Stimulated activated CD4-positive, alpha-beta T cell treated with anti-CD3 and anti-CD28 coated beads, Interleukin-1b, Interleukin-23, amount 100 ng/mL, for 48 hours (primary cell): ENCODE data around the gene NOS2.

Experiments used
- DNase-seq: peaks from one replicate; pipeline ENCODE4 v3.0.0-alpha.2; 2020

The NOS2 gene

GRCh38 chr17:27818401-27819105, 18.2 kb upstream of the NOS2 start:
- DNase-seq, result no peak

GRCh38 chr17:27817731-27818130, 17.4 kb upstream of the NOS2 start:
- DNase-seq, result no peak

GRCh38 chr17:27816946-27817345, 16.6 kb upstream of the NOS2 start:
- no peak for DNase-seq

GRCh38 chr17:27811961-27812360, 11.6 kb upstream of the NOS2 start:
- no peak for DNase-seq

GRCh38 chr17:27810902-27811557, 10.7 kb upstream of the NOS2 start:
- DNase-seq, result no peak

DNA sequence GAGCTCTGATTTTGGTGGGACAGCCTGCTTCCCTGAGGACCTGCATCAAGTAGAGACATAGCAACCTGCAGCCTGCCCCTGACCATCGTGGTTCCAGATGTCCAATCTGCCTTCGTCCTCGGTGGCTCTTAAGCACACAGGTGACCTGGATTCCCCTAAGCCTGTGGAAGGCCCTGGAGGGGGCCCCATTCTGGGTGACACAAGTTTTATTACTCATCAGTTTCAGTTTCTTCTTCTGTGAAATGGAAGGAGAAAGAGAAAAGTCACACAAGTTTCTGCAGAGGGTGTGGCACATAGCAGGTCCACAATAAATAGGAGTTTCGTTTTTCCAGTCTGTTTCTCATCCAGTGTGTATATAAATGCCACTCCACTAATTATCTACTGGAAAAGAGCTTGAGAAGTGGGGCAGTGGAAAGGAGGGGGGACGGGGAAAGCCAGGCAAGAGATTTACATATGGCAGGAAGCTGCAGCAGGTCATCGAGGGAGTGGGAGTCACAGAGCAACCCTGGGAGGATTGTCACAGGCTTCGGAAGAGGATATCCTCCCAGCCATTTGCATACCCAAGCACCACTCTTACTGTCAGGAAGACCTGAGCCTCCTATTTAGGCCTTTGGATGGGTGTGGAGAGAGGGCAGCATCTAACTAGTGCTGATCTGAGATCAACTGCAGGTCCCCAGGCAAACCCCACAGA, 10.0 kb upstream of the NOS2 start:
- DNase-seq, result peak; percentile 62

GRCh38 chr17:27809555-27809954, 9.2 kb upstream of the NOS2 start:
- no peak for DNase-seq

DNA sequence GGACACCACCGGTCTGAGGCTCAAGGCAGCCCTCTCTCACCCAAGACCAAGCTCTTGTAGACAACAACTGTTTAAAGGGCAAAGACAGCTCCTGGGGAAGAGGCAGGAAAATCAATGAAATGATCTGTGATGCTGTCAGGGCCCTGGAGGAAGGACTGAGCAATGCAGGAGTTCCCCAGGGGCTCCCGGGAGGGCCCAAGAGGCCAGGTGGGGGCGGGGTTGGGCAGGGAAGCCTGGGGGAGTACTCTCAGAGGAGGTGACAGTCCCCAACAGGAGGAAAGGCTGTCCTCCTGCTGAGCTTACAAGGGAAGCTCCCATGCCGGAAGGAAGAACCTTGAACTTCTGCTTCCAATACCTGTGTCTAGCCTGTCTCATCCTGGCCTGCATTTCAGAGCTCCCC, 8.3 kb upstream of the NOS2 start:
- DNase-seq, result peak; percentile 13

- peak; percentile 70 for DNase-seq
These were observed 7.5 kb upstream of the NOS2 start for GRCh38 chr17:27807567-27808470.

- peak; percentile 80 for DNase-seq
These were observed 5.3 kb upstream of the NOS2 start for GRCh38 chr17:27805520-27806146.

- DNase-seq, result no peak
These were observed 3.8 kb upstream of the NOS2 start for GRCh38 chr17:27804113-27804512.

GRCh38 chr17:27802962-27803680, 2.8 kb upstream of the NOS2 start:
- no peak for DNase-seq

DNA sequence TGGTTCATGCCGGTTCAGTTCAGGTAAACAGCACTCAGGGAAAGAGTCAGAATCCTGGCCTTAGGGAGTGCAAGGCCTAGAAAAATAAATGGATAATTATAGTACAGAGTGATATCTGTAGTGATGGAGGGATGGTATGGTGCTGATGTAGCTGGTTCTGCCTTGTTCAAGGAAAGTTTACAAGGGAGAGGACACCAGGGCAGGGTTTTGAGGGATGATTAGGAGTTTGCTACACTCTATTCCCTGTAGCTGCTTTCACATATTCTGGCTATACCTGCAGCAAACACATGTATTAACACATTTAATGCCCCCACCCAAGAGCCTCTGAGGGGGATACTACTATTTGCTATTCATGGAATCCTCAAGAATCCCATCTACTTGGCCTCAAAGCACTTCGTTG, 1.7 kb upstream of the NOS2 start:
- DNase-seq, result no peak

GRCh38 chr17:27798376-27798775, 2.0 kb downstream of the NOS2 start:
- no peak for DNase-seq

- no peak for DNase-seq
These were observed 2.8 kb downstream of the NOS2 start for GRCh38 chr17:27797390-27798091.

- no peak for DNase-seq
These were observed 6.3 kb downstream of the NOS2 start for GRCh38 chr17:27793906-27794569.

DNA sequence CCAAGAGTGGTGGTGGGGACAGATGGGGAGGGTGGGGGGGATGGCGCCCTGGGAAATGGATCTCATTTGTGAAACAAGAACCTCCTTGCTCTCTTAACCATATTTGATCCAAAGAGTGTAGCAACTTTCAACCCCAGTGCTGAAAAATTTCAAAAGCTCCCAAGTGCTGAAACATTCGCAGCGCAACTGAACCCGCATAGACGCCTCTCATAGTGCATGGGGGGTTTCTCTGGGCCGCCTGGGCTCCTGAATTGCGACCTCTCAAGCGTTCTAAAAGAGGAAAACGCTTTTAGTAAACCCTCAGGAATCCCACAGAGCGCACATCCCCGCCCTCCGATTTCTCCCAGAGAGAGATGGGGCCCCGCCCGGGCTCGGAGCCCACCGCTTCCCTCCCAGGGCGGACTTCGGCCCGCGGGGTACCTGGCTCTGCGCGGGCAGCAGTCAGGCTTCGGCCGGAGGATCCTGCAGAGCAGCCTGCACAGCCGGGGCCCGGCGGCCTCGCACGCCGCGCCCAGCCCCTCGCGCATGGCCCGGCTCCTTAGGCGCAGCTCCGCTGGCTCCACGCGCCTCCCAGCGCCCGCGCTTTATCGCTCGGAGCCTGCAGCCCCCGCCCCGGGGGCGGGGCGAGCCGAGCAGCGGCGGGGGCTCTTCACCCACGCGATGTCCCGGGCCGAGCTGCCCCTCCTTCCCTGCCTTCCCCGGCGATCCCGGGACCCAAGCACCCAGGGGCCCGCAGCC, 7.0 kb downstream of the NOS2 start:
- no peak for DNase-seq

DNA sequence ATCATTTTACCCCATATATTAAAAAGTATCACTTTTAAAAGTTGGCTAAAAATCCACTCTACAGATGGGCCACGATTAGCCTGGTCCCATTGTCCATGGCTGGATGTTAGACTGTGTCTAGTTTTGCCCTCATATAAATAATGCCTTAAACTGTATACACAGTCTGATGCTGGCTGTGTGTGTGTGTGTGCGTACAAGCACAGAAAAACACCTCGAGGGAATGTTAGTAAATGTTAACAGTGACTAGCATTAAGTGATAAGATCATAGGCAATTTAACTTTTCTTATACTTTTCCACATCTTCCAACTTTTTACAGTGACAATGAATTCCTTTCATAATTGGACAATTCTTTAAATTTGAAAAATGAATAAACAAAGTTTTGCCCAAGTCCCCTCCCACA, 8.2 kb downstream of the NOS2 start:
- DNase-seq, result no peak

GRCh38 chr17:27788919-27789318, 11.4 kb downstream of the NOS2 start:
- no peak for DNase-seq
